ENCODE data around the gene ST6GAL1. TPM values are rescaled to one million over a fixed set of nuclear protein-coding genes. Genes with fewer than 3 reads are reported as not detected.

Gene ST6GAL1
- total RNA-seq, 1 experiment from 2014 or later = 3.3 TPM

DNA sequence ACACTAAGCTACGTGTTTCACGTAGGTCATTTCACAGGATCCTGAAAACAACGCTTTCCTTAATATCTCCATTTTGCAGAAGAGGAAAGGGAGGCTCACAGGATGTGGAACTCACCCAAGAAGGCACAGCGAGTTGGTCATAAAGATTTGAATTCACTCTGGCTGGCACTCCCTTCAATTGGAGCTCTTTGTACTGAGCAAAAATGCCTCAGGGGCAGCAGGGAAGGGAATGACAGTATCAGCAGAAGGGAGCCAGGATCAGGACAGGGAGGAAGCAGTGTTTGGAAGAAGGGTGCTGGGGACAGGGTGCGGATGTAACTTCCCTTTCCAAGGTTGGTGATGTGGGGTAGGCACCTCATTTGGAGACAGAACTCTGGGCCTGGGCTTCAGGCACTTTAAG, 1.1 kb upstream of the ST6GAL1 start:
- Histone ChIP-seq H3K36me3 (ENCODE audit: control insufficient read depth, insufficient read depth, low read length) (no peaks in the 10 kb centered on the region), H3K27ac (ENCODE audit: low read length) (no peak overlapping the region), H3K4me3 (ENCODE audit: low read depth in 2 of 2, low read length in 2 of 2) (no peak overlapping the region), H3K4me1 (ENCODE audit: control insufficient read depth, insufficient read depth, low read length) (peaks cover 11% of the 10 kb centered on the region), H3K9me3 (ENCODE audit: control insufficient read depth, insufficient read depth, low read depth, low read length) (no peaks in the 10 kb centered on the region), H3K27me3 (ENCODE audit: control insufficient read depth, insufficient read depth, low read length) (peaks cover 5% of the 10 kb centered on the region)
- ChIA-PET CTCF (interaction anchor here (0.7 kb wide), 1 partner anchor 912 kb away, joined by 3 read pairs; no protein-coding TSS in a partner anchor), POLR2A (interaction anchor here (0.7 kb wide), 1 partner anchor 212 kb away, joined by 3 read pairs; no protein-coding TSS in a partner anchor)
- intact Hi-C loops (cut with micrococcal nuclease; ENCODE audit: unreplicated experiment) (no loop called here), in situ Hi-C loops (cut with HindIII; ENCODE audit: low pct_unique_long_range_greater_than_20kb, low sequenced_read_pairs) (no loop called here)
- ATAC-seq (no peak), DNase-seq (ENCODE audit: low read depth, low spot score) (no peak)
- BruUV-seq (replicated peaks) = no TSS peak
- TF ChIP-seq REST (IDR thresholded peaks at IDR 0.05; ENCODE audit: insufficient read depth in 1 of 2, low read depth in 2 of 2, low read length in 1 of 2) = no peak

- ChIA-PET CTCF (no interaction called here), POLR2A (no interaction called here)
- ATAC-seq (no peak), DNase-seq (ENCODE audit: low read depth, low spot score) (no peak)
- intact Hi-C loops (cut with micrococcal nuclease; ENCODE audit: unreplicated experiment) (no loop called here), in situ Hi-C loops (cut with HindIII; ENCODE audit: low pct_unique_long_range_greater_than_20kb, low sequenced_read_pairs) (no loop called here)
- Histone ChIP-seq H3K36me3 (ENCODE audit: control insufficient read depth, insufficient read depth, low read length) (no peaks in the 10 kb centered on the region), H3K4me1 (ENCODE audit: control insufficient read depth, insufficient read depth, low read length) (peaks cover 11% of the 10 kb centered on the region), H3K4me3 (ENCODE audit: low read depth in 2 of 2, low read length in 2 of 2) (peak overlapping the region; percentile 55 to 61; a peak in 3 of 4 replicates), H3K9me3 (ENCODE audit: control insufficient read depth, insufficient read depth, low read depth, low read length) (no peaks in the 10 kb centered on the region), H3K27ac (ENCODE audit: low read length) (no peak overlapping the region), H3K27me3 (ENCODE audit: control insufficient read depth, insufficient read depth, low read length) (peaks cover 5% of the 10 kb centered on the region)
- TF ChIP-seq REST (IDR thresholded peaks at IDR 0.05; ENCODE audit: insufficient read depth in 1 of 2, low read depth in 2 of 2, low read length in 1 of 2) (no peak), SIN3A (IDR thresholded peaks at IDR 0.05; ENCODE audit: borderline replicate concordance, insufficient read depth, low read depth, low read length) (no peak), POLR2AphosphoS5 (IDR thresholded peaks at IDR 0.05; ENCODE audit: low read depth, low read length) (no peak), TCF7L2 (IDR thresholded peaks at IDR 0.05; ENCODE audit: low read depth, low read length) (no peak)
- TF ChIP-seq, protein P1, sequence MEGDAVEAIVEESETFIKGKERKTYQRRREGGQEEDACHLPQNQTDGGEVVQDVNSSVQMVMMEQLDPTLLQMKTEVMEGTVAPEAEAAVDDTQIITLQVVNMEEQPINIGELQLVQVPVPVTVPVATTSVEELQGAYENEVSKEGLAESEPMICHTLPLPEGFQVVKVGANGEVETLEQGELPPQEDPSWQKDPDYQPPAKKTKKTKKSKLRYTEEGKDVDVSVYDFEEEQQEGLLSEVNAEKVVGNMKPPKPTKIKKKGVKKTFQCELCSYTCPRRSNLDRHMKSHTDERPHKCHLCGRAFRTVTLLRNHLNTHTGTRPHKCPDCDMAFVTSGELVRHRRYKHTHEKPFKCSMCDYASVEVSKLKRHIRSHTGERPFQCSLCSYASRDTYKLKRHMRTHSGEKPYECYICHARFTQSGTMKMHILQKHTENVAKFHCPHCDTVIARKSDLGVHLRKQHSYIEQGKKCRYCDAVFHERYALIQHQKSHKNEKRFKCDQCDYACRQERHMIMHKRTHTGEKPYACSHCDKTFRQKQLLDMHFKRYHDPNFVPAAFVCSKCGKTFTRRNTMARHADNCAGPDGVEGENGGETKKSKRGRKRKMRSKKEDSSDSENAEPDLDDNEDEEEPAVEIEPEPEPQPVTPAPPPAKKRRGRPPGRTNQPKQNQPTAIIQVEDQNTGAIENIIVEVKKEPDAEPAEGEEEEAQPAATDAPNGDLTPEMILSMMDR (IDR thresholded peaks at IDR 0.05) = no peak
- BruUV-seq (replicated peaks) = no TSS peak
Observed at GRCh38 chr3:186929685-186930084, 641 bp upstream of the ST6GAL1 start.
